Mesendoderm (in vitro differentiated cells): ENCODE data around the gene CA10.

Experiments
- DNase-seq: peaks from one replicate; pipeline ENCODE4 v3.0.0; 2013
- H2AK5ac ChIP-seq: 2 replicates; pipeline ENCODE4 v1.6.1; 2013; ENCODE audit warnings: low read length, inconsistent platforms
- H2BK120ac ChIP-seq: 2 replicates; pipeline ENCODE4 v1.6.1; 2013; ENCODE audit warnings: low read depth, mild to moderate bottlenecking, low read length, moderate library complexity, mixed read lengths
- H2BK15ac ChIP-seq: replicated peaks from 2 replicates; pipeline ENCODE4 v1.6.1; 2013; ENCODE audit warnings: low read depth, mild to moderate bottlenecking, moderate library complexity
- H2BK5ac ChIP-seq: 2 replicates; pipeline ENCODE4 v1.6.1; 2013; ENCODE audit warnings: low read length, inconsistent platforms
- H3K18ac ChIP-seq: 2 replicates; pipeline ENCODE4 v1.6.1; 2013; ENCODE audit warnings: mild to moderate bottlenecking, low read length, mixed read lengths
- H3K23ac ChIP-seq: one replicate; pipeline ENCODE4 v1.6.1; 2013; ENCODE audit warnings: low read length
- H3K27ac ChIP-seq: 2 replicates; pipeline ENCODE4 v1.5.1; 2013; ENCODE audit warnings: low read depth, mild to moderate bottlenecking, inconsistent platforms, low read length, moderate library complexity
- H3K27me3 ChIP-seq: 2 replicates; pipeline ENCODE4 v1.6.1; 2013; ENCODE audit warnings: low read length, control low read depth, mild to moderate bottlenecking, inconsistent platforms; ENCODE audit not compliant: insufficient read depth, poor library complexity
- H3K36me3 ChIP-seq: 2 replicates; pipeline ENCODE4 v1.6.1; 2013; ENCODE audit warnings: low read length, inconsistent platforms; ENCODE audit not compliant: control insufficient read depth, insufficient read depth
- H3K4ac ChIP-seq: one replicate; pipeline ENCODE4 v1.6.1; 2013; ENCODE audit warnings: low read depth, mild to moderate bottlenecking, low read length, moderate library complexity
- H3K4me1 ChIP-seq: 2 replicates; pipeline ENCODE4 v1.6.1; 2013; ENCODE audit warnings: low read depth, low read length, inconsistent platforms; ENCODE audit not compliant: control insufficient read depth
- H3K4me2 ChIP-seq: 2 replicates; pipeline ENCODE4 v1.6.1; 2013; ENCODE audit warnings: low read length
- H3K4me3 ChIP-seq: 2 replicates; pipeline ENCODE4 v1.5.1; 2013; ENCODE audit warnings: mild to moderate bottlenecking, low read length
- H3K56ac ChIP-seq: one replicate; pipeline ENCODE4 v1.6.1; 2013; ENCODE audit warnings: low read length
- H3K79me1 ChIP-seq: 2 replicates; pipeline ENCODE4 v1.6.1; 2013; ENCODE audit warnings: low read length, inconsistent platforms
- H3K79me2 ChIP-seq: 2 replicates; pipeline ENCODE4 v1.6.1; 2013; ENCODE audit warnings: mild to moderate bottlenecking, low read length; ENCODE audit not compliant: control insufficient read depth, insufficient read depth
- H3K9ac ChIP-seq: 2 replicates; pipeline ENCODE4 v1.6.1; 2013; ENCODE audit warnings: low read length, inconsistent platforms
- H4K5ac ChIP-seq: one replicate; pipeline ENCODE4 v1.6.1; 2013; ENCODE audit warnings: low read length
- H4K8ac ChIP-seq: one replicate; pipeline ENCODE4 v1.6.1; 2013; ENCODE audit warnings: low read depth, mild to moderate bottlenecking, control low read depth, low read length, moderate library complexity
- WGBS: extraction: QIAGEN DNeasy Blood & Tissue Kit; methylation state at CpG from one replicate; pipeline ENCODE4 v1.1.7; 2013; ENCODE audit warnings: low lambda C conversion rate, missing lambda C conversion rate; ENCODE audit not compliant: insufficient coverage; ENCODE audit errors: extremely low coverage; 5-methylcytosine and 5-hydroxymethylcytosine counted together

Gene CA10

GRCh38 chr17:52128721-52129120 is 29.8 kb downstream of the CA10 start:
- no peaks in the 10 kb centered on the region for H3K79me1 ChIP-seq
- no peaks in the 10 kb centered on the region for H3K36me3 ChIP-seq
- H3K18ac ChIP-seq = no peak overlapping the region
- H3K27ac ChIP-seq = no peak overlapping the region
- H2BK120ac ChIP-seq = no peak overlapping the region
- H3K79me2 ChIP-seq = no peaks in the 10 kb centered on the region
- no peak overlapping the region for H4K8ac ChIP-seq
- H2BK5ac ChIP-seq = no peak overlapping the region
- no CpG with 5 or more reads among the region's 2 CpGs for WGBS
- no peak overlapping the region for H3K4me3 ChIP-seq
- no peak overlapping the region for H4K5ac ChIP-seq
- no peak overlapping the region for H3K4me2 ChIP-seq
- H3K4me1 ChIP-seq = no peaks in the 10 kb centered on the region
- no peak overlapping the region for H3K9ac ChIP-seq
- no peak for DNase-seq
- no peaks in the 10 kb centered on the region for H3K27me3 ChIP-seq
- H3K56ac ChIP-seq = no peak overlapping the region
- no peak overlapping the region for H3K23ac ChIP-seq
- no peak overlapping the region for H2AK5ac ChIP-seq
- H3K4ac ChIP-seq = no peak overlapping the region
- H2BK15ac ChIP-seq = no peak overlapping the region

DNA sequence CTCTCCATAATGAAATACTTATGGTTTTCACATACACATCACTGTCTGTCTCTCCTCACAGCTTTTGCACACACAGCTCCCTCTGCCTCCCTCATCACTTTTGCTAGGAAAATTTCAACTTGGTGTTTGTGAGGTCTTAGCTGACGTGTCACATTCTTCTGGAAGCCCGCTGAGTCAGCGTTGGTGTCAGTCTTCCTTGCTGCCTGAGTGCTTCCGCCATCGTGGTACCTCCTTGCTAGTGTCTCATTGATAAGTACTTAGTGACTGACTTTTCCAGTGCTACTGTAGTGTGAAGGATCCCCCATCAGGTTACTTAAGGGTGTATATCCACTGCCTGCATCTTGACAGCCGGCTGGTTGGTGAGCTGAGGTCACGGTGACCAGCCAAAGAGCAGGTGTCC is 33.5 kb downstream of the CA10 start:
- Histone ChIP-seq H3K79me1 (no peaks in the 10 kb centered on the region), H2BK120ac (no peak overlapping the region), H4K8ac (no peak overlapping the region), H3K56ac (no peak overlapping the region), H3K27ac (no peak overlapping the region), H3K23ac (no peak overlapping the region), H4K5ac (no peak overlapping the region), H2BK5ac (no peak overlapping the region), H2BK15ac (no peak overlapping the region), H3K4ac (no peak overlapping the region), H3K9ac (no peak overlapping the region), H3K36me3 (no peaks in the 10 kb centered on the region), H3K18ac (no peak overlapping the region), H3K79me2 (no peaks in the 10 kb centered on the region), H3K4me2 (no peak overlapping the region), H2AK5ac (no peak overlapping the region), H3K4me3 (no peak overlapping the region), H3K27me3 (no peaks in the 10 kb centered on the region), H3K4me1 (no peaks in the 10 kb centered on the region)
- WGBS = no CpG with 5 or more reads among the region's 7 CpGs
- no peak for DNase-seq

- H3K4ac ChIP-seq = no peak overlapping the region
- H3K56ac ChIP-seq = no peak overlapping the region
- H2BK5ac ChIP-seq = no peak overlapping the region
- H3K36me3 ChIP-seq = no peaks in the 10 kb centered on the region
- H2AK5ac ChIP-seq = no peak overlapping the region
- H3K23ac ChIP-seq = no peak overlapping the region
- H3K9ac ChIP-seq = no peak overlapping the region
- no peak overlapping the region for H3K18ac ChIP-seq
- H3K4me3 ChIP-seq = no peak overlapping the region
- no peaks in the 10 kb centered on the region for H3K27me3 ChIP-seq
- no peak overlapping the region for H3K27ac ChIP-seq
- H3K4me1 ChIP-seq = no peaks in the 10 kb centered on the region
- no peak overlapping the region for H4K8ac ChIP-seq
- no peaks in the 10 kb centered on the region for H3K79me1 ChIP-seq
- no peak overlapping the region for H2BK120ac ChIP-seq
- no peak overlapping the region for H2BK15ac ChIP-seq
- no peaks in the 10 kb centered on the region for H3K79me2 ChIP-seq
- H3K4me2 ChIP-seq = no peak overlapping the region
- no peak for DNase-seq
- no peak overlapping the region for H4K5ac ChIP-seq
Measured at GRCh38 chr17:52124561-52124960, 34.0 kb downstream of the CA10 start.

GRCh38 chr17:52120465-52120864 is 38.0 kb downstream of the CA10 start:
- Histone ChIP-seq H3K36me3 (no peaks in the 10 kb centered on the region), H2AK5ac (no peak overlapping the region), H4K5ac (no peak overlapping the region), H2BK15ac (no peak overlapping the region), H3K23ac (no peak overlapping the region), H3K79me2 (no peaks in the 10 kb centered on the region), H3K4me1 (no peaks in the 10 kb centered on the region), H3K79me1 (no peaks in the 10 kb centered on the region), H2BK120ac (no peak overlapping the region), H3K4me3 (no peak overlapping the region), H3K56ac (no peak overlapping the region), H4K8ac (no peak overlapping the region), H3K4ac (no peak overlapping the region), H3K9ac (no peak overlapping the region), H3K18ac (no peak overlapping the region), H2BK5ac (no peak overlapping the region), H3K4me2 (no peak overlapping the region), H3K27ac (peak overlapping the region; percentile 22), H3K27me3 (no peaks in the 10 kb centered on the region)
- peak; percentile 60 for DNase-seq
- no CpG with 5 or more reads among the region's 2 CpGs for WGBS

GRCh38 chr17:52110923-52111581 is 47.5 kb downstream of the CA10 start:
- no peak overlapping the region for H2AK5ac ChIP-seq
- WGBS = no CpG with 5 or more reads among the region's 4 CpGs
- H2BK5ac ChIP-seq = no peak overlapping the region
- H3K79me2 ChIP-seq = no peaks in the 10 kb centered on the region
- no peak overlapping the region for H3K9ac ChIP-seq
- H2BK15ac ChIP-seq = no peak overlapping the region
- H3K56ac ChIP-seq = no peak overlapping the region
- H3K4ac ChIP-seq = no peak overlapping the region
- H3K4me3 ChIP-seq = no peak overlapping the region
- H3K79me1 ChIP-seq = no peaks in the 10 kb centered on the region
- H2BK120ac ChIP-seq = no peak overlapping the region
- no peak overlapping the region for H4K5ac ChIP-seq
- H3K27ac ChIP-seq = no peak overlapping the region
- no peaks in the 10 kb centered on the region for H3K4me1 ChIP-seq
- DNase-seq = no peak
- H3K36me3 ChIP-seq = no peaks in the 10 kb centered on the region
- no peak overlapping the region for H3K4me2 ChIP-seq
- no peak overlapping the region for H3K23ac ChIP-seq
- H4K8ac ChIP-seq = no peak overlapping the region
- H3K27me3 ChIP-seq = no peaks in the 10 kb centered on the region
- H3K18ac ChIP-seq = no peak overlapping the region

GRCh38 chr17:52106638-52107261 is 51.8 kb downstream of the CA10 start:
- Histone ChIP-seq H2BK5ac (no peak overlapping the region), H3K4me3 (no peak overlapping the region), H3K23ac (no peak overlapping the region), H2AK5ac (no peak overlapping the region), H3K79me1 (no peaks in the 10 kb centered on the region), H2BK120ac (no peak overlapping the region), H3K4me2 (no peak overlapping the region), H2BK15ac (no peak overlapping the region), H3K79me2 (no peaks in the 10 kb centered on the region), H3K27ac (no peak overlapping the region), H3K56ac (no peak overlapping the region), H4K5ac (no peak overlapping the region), H3K36me3 (no peaks in the 10 kb centered on the region), H4K8ac (no peak overlapping the region), H3K9ac (no peak overlapping the region), H3K27me3 (no peaks in the 10 kb centered on the region), H3K18ac (no peak overlapping the region), H3K4ac (no peak overlapping the region), H3K4me1 (no peaks in the 10 kb centered on the region)
- no CpG with 5 or more reads among the region's 7 CpGs for WGBS
- peak; percentile 49 for DNase-seq
